ENCODE measurements around the gene PIGL.

GRCh38 chr17:16302856-16303255 lies 85.8 kb downstream of the PIGL start:
- TF ChIP-seq EZH2phosphoT487 (IDR thresholded peaks at IDR 0.05; ENCODE audit: insufficient read depth, low read depth) (no peak), EZH2 (IDR thresholded peaks at IDR 0.05; ENCODE audit: insufficient read depth, poor library complexity, severe bottlenecking) (no peak)
